K562 (cell line): ENCODE data around the gene MYO10.

Experiments used
- CBX5 ChIP-seq: IDR thresholded peaks from 2 replicates; pipeline ENCODE4 v1.6.1; 2014; ENCODE audit warnings: low read depth, borderline replicate concordance
- CTCF ChIP-seq, 3 experiments: IDR thresholded peaks in 2 of 3; conservative IDR thresholded peaks in 1 of 3; 2 replicates each; pipeline ENCODE4 v1.5.1; 2011 to 2012; ENCODE audit warnings: low read length in 3 of 3, mild to moderate bottlenecking in 3 of 3, control low read depth in 2 of 3, improper control_type of control experiment in 1 of 3, inconsistent platforms in 1 of 3, low read depth in 1 of 3, mixed read lengths in 1 of 3, moderate library complexity in 1 of 3; ENCODE audit not compliant: insufficient read depth in 2 of 3
- ETS1 ChIP-seq: conservative IDR thresholded peaks from 2 replicates; pipeline ENCODE4 v1.6.1; 2011; ENCODE audit warnings: low read depth, mild to moderate bottlenecking, low read length; ENCODE audit not compliant: control insufficient read depth
- EZH2 ChIP-seq: IDR thresholded peaks from 2 replicates; pipeline ENCODE4 v1.6.1; 2012; ENCODE audit warnings: low read depth, mild to moderate bottlenecking, inconsistent platforms, low read length, borderline replicate concordance
- FOXM1 ChIP-seq, 2 experiments: fragments of 450-650 bp in 1 of 2; sonication (generic) in 1 of 2; formaldehyde crosslinking in 1 of 2; IDR thresholded peaks; 2 replicates each; pipeline versions ENCODE4 v1.6.1 to v1.9.0; 2017 to 2022; ENCODE audit warnings: low read depth in 2 of 2, mild to moderate bottlenecking in 2 of 2, missing genetic modification reagents in 1 of 2, moderate library complexity in 1 of 2
- HMG20A ChIP-seq: fragments of 450-650 bp; formaldehyde crosslinking; conservative IDR thresholded peaks from 2 replicates; pipeline ENCODE4 v1.4.0; 2020; ENCODE audit warnings: mild to moderate bottlenecking, mixed read lengths
- MXD1 ChIP-seq: fragments of 250-450 bp; sonication (Bioruptor Pico); IDR thresholded peaks from 2 replicates; pipeline ENCODE4 v1.8.0; 2021; ENCODE audit warnings: borderline replicate concordance, mild to moderate bottlenecking, moderate library complexity; ENCODE audit not compliant: poor library complexity, severe bottlenecking
- MXI1 ChIP-seq: IDR thresholded peaks from 2 replicates; pipeline ENCODE4 v1.6.1; 2011; ENCODE audit warnings: low read depth, mild to moderate bottlenecking, improper control_type of control experiment, low read length
- NFE2L1 ChIP-seq: fragments of 450-650 bp; IDR thresholded peaks from 2 replicates; pipeline ENCODE4 v1.6.1; 2016; ENCODE audit warnings: missing genetic modification characterization, low read depth, mild to moderate bottlenecking, missing compliant biosample characterization, moderate library complexity, borderline replicate concordance
- REST ChIP-seq, 2 experiments: fragments of 450-650 bp; formaldehyde crosslinking in 1 of 2; IDR thresholded peaks; 2 replicates each; pipeline versions ENCODE4 v1.4.0 to v1.6.1; 2014 to 2020; ENCODE audit warnings: mild to moderate bottlenecking in 2 of 2, borderline replicate concordance in 1 of 2, low read depth in 1 of 2
- YY1 ChIP-seq, 3 experiments: IDR thresholded peaks; 2 replicates each; pipeline ENCODE4 v1.6.1; 2011; ENCODE audit warnings: low read length in 2 of 3, mild to moderate bottlenecking in 2 of 3, moderate library complexity in 2 of 3, borderline replicate concordance in 1 of 3, control low read depth in 1 of 3, low read depth in 1 of 3; ENCODE audit not compliant: insufficient read depth in 3 of 3, insufficient replicate concordance in 2 of 3, control insufficient read depth in 1 of 3, insufficient read length in 1 of 3; ENCODE audit errors: extremely low read depth in 1 of 3
- ZKSCAN8 ChIP-seq: fragments of 200-800 bp; sonication (Bioruptor generic); IDR thresholded peaks from 2 replicates; pipeline ENCODE4 v1.6.1; 2016; ENCODE audit warnings: missing genetic modification characterization, missing compliant biosample characterization
- ZNF212 ChIP-seq: fragments of 450-650 bp; formaldehyde crosslinking; IDR thresholded peaks from 2 replicates; pipeline ENCODE4 v1.4.0; 2020; ENCODE audit warnings: mild to moderate bottlenecking

- TF ChIP-seq FOXM1 (IDR thresholded peaks at IDR 0.05; ENCODE audit: low read depth) (no peak), FOXM1 (CRISPR knock-in tag; IDR thresholded peaks at IDR 0.05; ENCODE audit: low read depth) (no peak), ETS1 (no peak), REST (IDR thresholded peaks at IDR 0.05; ENCODE audit: borderline replicate concordance) (no peak), REST (CRISPR knock-in tag; IDR thresholded peaks at IDR 0.05; ENCODE audit: low read depth) (no peak), MXD1 (CRISPR knock-in tag) (no peak), ZNF212 (CRISPR knock-in tag) (no peak), HMG20A (CRISPR knock-in tag) (no peak), CTCF (IDR thresholded peaks at IDR 0.05 in 2 of 3, conservative IDR thresholded peaks at IDR 0.05 in 1 of 3; ENCODE audit: insufficient read depth in 2 of 3, low read depth in 1 of 3, low read length in 3 of 3) (no peak), YY1 (IDR thresholded peaks at IDR 0.05; ENCODE audit: borderline replicate concordance in 1 of 3, control insufficient read depth in 1 of 3, extremely low read depth in 1 of 3, insufficient read depth in 3 of 3, insufficient read length in 1 of 3, insufficient replicate concordance in 2 of 3, low read depth in 1 of 3, low read length in 2 of 3) (no peak), NFE2L1 (tag) (no peak), MXI1 (no peak), CBX5 (no peak), ZKSCAN8 (CRISPR knock-in tag) (no peak), EZH2 (no peak)
These were observed 52.9 kb downstream of the MYO10 start for GRCh38 chr5:16883176-16883575.
